Uterus (tissue), 4 donors: ENCODE results near the gene TXNRD3. TPM values are rescaled to one million over a fixed set of nuclear protein-coding genes. Genes with fewer than 3 reads are reported as not detected.

ENCODE experiments used
- DNase-seq, 2 donors: peaks; one replicate each; pipeline ENCODE4 v3.0.0-alpha.2; 2019 to 2020
- H3K27ac ChIP-seq, 2 donors: fragments of 200-600 bp; sonication (generic); 1 replicate in 1 of 2; 2 replicates in 1 of 2; pipeline ENCODE4 v1.5.1; 2016 to 2018
- H3K27me3 ChIP-seq, 2 donors: fragments of 200-600 bp; sonication (generic); one replicate each; pipeline ENCODE4 v1.5.1; 2018 to 2019; ENCODE audit warnings: control low read depth in 1 of 2
- H3K36me3 ChIP-seq, 2 donors: fragments of 200-600 bp; sonication (generic); one replicate each; pipeline ENCODE4 v1.5.1; 2019; ENCODE audit warnings: control low read depth in 1 of 2
- H3K4me1 ChIP-seq, 2 donors: fragments of 200-600 bp; sonication (generic); one replicate each; pipeline ENCODE4 v1.5.1; 2018 to 2019; ENCODE audit warnings: control low read depth in 1 of 2
- H3K4me3 ChIP-seq, 2 donors: fragments of 200-600 bp; sonication (generic); 1 replicate in 1 of 2; 2 replicates in 1 of 2; pipeline ENCODE4 v1.5.1; 2018 to 2019; ENCODE audit warnings: mild to moderate bottlenecking in 1 of 2
- H3K9me3 ChIP-seq, 2 donors: fragments of 200-600 bp; sonication (generic); one replicate each; pipeline ENCODE4 v1.5.1; 2019; ENCODE audit warnings: control low read depth in 1 of 2
- POLR2A ChIP-seq, 2 donors: fragments of 450-650 bp; IDR thresholded peaks; one replicate each; pipeline ENCODE4 v1.6.1; 2016; ENCODE audit warnings: antibody characterized with exemption in 2 of 2, mild to moderate bottlenecking in 1 of 2, moderate library complexity in 1 of 2
- intact Hi-C: fragments of 100-400 bp; cut with DNase I; formaldehyde crosslinking; loops from one replicate; pipeline ENCODE4 v1.15.1; 2023; ENCODE audit warnings: low total_unique reads
- total RNA-seq, 4 donors: library from RNA; depleted of rRNA in 3 of 4; stranded (reverse); fragments of >200 nt in 3 of 4; gene quantifications; one replicate each; pipeline versions ENCODE4 v1.1.0 to v1.2.4, GENCODE V29; 2014 to 2023
- TF ChIP-seq, protein P1 (sequence below), 4 experiments: fragments of 200-600 bp in 2 of 4; fragments of 450-650 bp in 2 of 4; sonication (generic) in 2 of 4; IDR thresholded peaks; one replicate each; pipeline ENCODE4 v1.5.1; 2016 to 2019; ENCODE audit warnings: antibody characterized with exemption in 4 of 4, mild to moderate bottlenecking in 2 of 4, moderate library complexity in 1 of 4
- donor health status: DM: yes; HTN: yes; CAD: no.

The TXNRD3 gene
- total RNA-seq, 4 donors from 2014 or later = 13.8 to 31.2 (median 17.8) TPM

DNA sequence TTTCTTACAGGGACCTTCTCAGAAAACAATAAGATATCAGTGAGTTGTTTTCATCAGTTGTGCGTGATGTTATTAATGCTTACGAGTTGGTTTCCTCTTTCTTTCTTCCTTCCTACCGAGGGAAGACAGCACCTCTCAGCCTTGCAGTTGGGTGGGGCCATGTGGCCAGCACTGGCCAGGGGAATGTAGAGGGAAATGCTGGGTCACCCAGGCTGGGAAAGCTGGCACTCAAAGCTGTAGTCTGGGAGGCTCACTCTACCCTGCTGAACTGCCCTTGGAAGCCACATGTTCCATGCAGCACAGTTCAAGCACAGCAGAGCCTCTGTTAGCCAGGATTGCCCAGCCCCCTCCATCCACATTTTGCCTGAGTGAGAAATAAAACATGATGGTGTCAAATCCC lies 39.0 kb upstream of the TXNRD3 start:
- TF ChIP-seq POLR2A (IDR thresholded peaks at IDR 0.05) = no peak
- TF ChIP-seq, protein P1, sequence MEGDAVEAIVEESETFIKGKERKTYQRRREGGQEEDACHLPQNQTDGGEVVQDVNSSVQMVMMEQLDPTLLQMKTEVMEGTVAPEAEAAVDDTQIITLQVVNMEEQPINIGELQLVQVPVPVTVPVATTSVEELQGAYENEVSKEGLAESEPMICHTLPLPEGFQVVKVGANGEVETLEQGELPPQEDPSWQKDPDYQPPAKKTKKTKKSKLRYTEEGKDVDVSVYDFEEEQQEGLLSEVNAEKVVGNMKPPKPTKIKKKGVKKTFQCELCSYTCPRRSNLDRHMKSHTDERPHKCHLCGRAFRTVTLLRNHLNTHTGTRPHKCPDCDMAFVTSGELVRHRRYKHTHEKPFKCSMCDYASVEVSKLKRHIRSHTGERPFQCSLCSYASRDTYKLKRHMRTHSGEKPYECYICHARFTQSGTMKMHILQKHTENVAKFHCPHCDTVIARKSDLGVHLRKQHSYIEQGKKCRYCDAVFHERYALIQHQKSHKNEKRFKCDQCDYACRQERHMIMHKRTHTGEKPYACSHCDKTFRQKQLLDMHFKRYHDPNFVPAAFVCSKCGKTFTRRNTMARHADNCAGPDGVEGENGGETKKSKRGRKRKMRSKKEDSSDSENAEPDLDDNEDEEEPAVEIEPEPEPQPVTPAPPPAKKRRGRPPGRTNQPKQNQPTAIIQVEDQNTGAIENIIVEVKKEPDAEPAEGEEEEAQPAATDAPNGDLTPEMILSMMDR (IDR thresholded peaks at IDR 0.05) = no peak
- Histone ChIP-seq H3K4me3 (no peak overlapping the region), H3K9me3 (no peaks in the 10 kb centered on the region), H3K27ac (no peak overlapping the region), H3K4me1 (no peaks in the 10 kb centered on the region), H3K36me3 (no peaks in the 10 kb centered on the region), H3K27me3 (no peaks in the 10 kb centered on the region)
- no peak for DNase-seq
- intact Hi-C loops = no loop called here

GRCh38 chr3:126692858-126693257 lies 37.9 kb upstream of the TXNRD3 start:
- no peaks in the 10 kb centered on the region for H3K27me3 ChIP-seq
- no peak for DNase-seq
- no peak overlapping the region for H3K27ac ChIP-seq
- H3K4me3 ChIP-seq = no peak overlapping the region
- H3K4me1 ChIP-seq = no peaks in the 10 kb centered on the region
- intact Hi-C loops = no loop called here
- H3K36me3 ChIP-seq = no peaks in the 10 kb centered on the region
- H3K9me3 ChIP-seq = no peaks in the 10 kb centered on the region
- TF ChIP-seq, protein P1 (IDR thresholded peaks at IDR 0.05) = no peak
- no peak for TF ChIP-seq POLR2A (IDR thresholded peaks at IDR 0.05)

DNA sequence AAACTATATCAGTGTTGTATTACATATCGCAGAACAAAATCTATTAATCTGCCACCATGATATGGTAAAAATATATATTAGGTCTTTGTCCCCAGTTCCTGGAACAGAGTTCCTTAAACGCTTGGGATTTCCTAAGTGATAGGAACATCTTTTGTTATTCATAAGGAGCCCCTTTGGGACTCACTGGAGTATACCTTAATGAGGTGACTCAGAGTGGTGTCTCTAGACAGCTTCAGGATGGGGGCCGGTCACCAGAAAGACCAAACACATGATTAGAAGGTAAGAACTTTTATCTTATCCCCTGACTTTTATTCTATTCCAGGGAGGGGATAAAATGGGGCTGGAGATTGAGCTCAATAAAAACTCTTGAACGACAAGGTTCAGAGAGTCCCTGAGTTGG lies 36.8 kb upstream of the TXNRD3 start:
- TF ChIP-seq, protein P1 (IDR thresholded peaks at IDR 0.05) = no peak
- no peak for TF ChIP-seq POLR2A (IDR thresholded peaks at IDR 0.05)
- no peak for DNase-seq
- no peaks in the 10 kb centered on the region for H3K36me3 ChIP-seq
- intact Hi-C loops = no loop called here
- H3K9me3 ChIP-seq = no peaks in the 10 kb centered on the region
- H3K4me1 ChIP-seq = no peaks in the 10 kb centered on the region
- H3K27ac ChIP-seq = no peak overlapping the region
- no peaks in the 10 kb centered on the region for H3K27me3 ChIP-seq
- H3K4me3 ChIP-seq = no peak overlapping the region

DNA sequence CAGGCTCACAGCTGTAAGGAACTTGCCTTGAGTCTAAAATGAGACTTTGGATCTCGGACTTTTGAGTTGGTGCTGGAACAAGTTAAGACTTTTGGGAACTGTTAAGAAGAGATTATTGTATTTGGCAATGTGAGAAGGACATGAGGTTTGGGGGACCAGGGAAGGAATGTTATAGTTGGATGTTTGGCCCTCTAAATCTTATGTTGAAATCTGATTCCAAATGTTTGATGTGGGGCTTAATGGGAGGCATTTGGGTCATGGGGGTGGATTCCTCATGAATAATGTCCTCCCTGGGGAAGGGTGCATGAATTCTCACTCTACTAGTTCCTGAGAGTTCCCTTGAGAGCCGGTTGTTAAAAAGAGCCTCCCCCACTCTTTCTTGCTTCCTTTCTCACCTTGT lies 30.6 kb upstream of the TXNRD3 start:
- no peak overlapping the region for H3K4me3 ChIP-seq
- no peaks in the 10 kb centered on the region for H3K9me3 ChIP-seq
- H3K27ac ChIP-seq = no peak overlapping the region
- H3K27me3 ChIP-seq = no peaks in the 10 kb centered on the region
- no peaks in the 10 kb centered on the region for H3K36me3 ChIP-seq
- intact Hi-C loops = no loop called here
- DNase-seq = no peak
- H3K4me1 ChIP-seq = no peaks in the 10 kb centered on the region
- no peak for TF ChIP-seq POLR2A (IDR thresholded peaks at IDR 0.05)
- TF ChIP-seq, protein P1 (IDR thresholded peaks at IDR 0.05) = no peak

DNA sequence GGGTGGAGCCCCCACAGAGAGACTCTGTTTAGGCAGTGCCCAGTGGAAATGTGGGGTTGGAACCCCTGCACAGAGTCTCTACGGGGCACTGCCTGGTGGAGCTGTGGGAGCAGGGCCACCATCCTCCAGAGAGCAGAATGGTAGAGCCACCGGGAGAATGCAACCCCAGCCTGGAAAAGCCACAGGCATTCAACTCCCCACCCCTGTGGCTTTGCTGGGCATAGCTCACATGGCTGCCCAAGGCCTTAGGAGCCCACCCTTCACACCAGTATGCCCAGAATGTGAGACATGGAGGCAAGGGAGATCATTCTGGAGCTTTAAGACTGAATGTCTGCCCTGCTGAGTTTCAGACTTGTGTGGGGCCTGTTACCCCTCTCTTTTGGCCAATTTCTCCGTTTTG lies 30.1 kb upstream of the TXNRD3 start:
- Histone ChIP-seq H3K4me3 (no peak overlapping the region), H3K27me3 (no peaks in the 10 kb centered on the region), H3K36me3 (no peaks in the 10 kb centered on the region), H3K27ac (no peak overlapping the region), H3K4me1 (no peaks in the 10 kb centered on the region), H3K9me3 (no peaks in the 10 kb centered on the region)
- TF ChIP-seq, protein P1 (IDR thresholded peaks at IDR 0.05) = no peak
- no peak for TF ChIP-seq POLR2A (IDR thresholded peaks at IDR 0.05)
- no peak for DNase-seq
- intact Hi-C loops = no loop called here
